ENCODE measurements around the gene ELP5.

- TF ChIP-seq NBN (IDR thresholded peaks at IDR 0.05) (no peak), CBFB (IDR thresholded peaks at IDR 0.05; ENCODE audit: low read depth) (no peak)
These were observed 8.6 kb upstream of the ELP5 start for GRCh38 chr17:7243453-7243729.
